RKO (cell line): ENCODE results near the gene FGFR4.
A peak's percentile ranks its signal among the peaks of the same experiment; 100 is the strongest.
"Not testable (repeated sequence)": the region's sequence is repeated elsewhere in the genome, so short reads cannot be mapped to it uniquely, and the experiment has no call there.

Source experiments
- DNase-seq: peaks from one replicate; pipeline ENCODE4 v3.0.0-alpha.2; 2016; ENCODE audit warnings: low spot score

Gene FGFR4

DNA sequence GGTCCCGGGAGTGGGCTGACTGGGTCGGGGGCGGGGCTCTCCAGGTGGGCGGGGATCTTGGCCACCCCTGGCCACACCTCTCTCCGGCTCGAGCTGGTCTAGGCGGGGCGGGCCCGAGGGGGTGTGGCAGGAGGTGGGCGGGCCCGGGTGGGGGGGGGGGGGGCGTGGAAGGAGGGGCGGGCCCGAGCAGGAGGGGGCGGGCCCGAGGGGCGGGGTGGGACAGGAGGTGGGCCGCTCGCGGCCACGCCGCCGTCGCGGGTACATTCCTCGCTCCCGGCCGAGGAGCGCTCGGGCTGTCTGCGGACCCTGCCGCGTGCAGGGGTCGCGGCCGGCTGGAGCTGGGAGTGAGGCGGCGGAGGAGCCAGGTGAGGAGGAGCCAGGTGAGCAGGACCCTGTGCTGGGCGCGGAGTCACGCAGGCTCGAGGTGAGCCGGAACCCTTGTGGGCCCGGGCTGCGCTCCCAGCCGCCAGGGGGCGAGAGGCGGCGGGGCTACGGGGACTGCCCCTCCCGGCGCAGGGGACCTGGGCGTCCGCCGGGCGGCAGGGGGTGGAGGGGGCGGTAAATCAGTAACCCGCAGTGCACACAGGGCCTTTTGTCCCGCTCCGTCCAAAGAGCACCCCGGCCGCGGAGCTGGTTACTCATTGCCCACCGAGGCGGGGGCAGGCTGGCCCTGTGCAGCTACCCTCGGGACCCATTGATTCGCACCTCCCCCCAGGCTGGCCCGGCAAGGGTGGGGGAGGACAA is at the start of gene FGFR4:
FGFR4 (plus strand) TSS at position 262 of the 744 bp plus-strand sequence. CDS start 2,688 bp downstream, outside the sequence.
- DNase-seq = peak; percentile 69

DNA sequence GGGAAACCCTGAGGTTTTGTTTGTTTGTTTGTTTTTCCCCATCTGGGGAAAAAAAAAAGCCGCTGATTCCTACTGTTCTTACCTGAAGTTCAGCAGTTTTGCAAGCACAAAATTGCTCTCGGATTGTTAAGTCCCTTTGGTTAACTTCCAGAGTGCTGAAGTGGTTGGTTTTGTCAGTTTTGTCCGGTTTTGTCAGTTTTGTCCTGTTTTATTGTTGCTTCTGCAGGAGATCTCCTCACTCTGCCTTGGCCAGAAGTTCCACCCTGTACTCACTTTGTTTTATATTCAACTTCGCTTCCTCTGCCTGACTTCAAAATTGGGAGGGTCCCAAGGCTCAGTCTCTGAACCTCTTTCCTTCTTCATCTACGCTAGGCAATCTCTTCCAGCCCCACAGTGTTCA is 49.8 kb upstream of the FGFR4 start:
- DNase-seq = no peak

DNA sequence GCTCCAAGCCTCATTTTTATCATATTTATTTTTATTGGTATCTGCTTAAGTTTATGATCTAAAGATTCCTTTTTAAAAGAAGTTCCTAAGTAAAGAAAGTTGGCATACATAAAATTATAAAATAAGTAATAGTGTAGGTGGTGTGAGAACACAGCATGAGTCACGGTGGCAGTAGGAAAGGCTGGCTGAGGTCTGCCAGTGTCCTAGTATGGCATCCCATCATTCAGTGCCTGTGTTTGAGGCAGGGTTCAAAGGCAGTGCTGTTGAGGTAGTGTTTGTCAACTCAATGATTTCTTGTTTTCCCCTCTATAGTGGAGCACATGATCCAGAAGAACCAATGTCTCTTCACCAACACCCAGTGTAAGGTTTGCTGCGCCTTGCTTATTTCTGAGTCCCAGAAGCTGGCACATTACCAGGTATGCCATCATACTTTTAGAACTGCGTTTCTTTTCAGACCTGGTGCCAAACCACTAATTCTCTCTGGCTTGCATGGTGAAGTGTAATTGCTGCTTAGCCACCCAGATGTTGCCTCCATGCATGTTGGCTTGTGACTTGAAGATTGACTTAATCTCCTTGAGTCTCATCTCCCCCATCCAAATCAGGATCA is 45.8 kb upstream of the FGFR4 start:
- no peak for DNase-seq

DNA sequence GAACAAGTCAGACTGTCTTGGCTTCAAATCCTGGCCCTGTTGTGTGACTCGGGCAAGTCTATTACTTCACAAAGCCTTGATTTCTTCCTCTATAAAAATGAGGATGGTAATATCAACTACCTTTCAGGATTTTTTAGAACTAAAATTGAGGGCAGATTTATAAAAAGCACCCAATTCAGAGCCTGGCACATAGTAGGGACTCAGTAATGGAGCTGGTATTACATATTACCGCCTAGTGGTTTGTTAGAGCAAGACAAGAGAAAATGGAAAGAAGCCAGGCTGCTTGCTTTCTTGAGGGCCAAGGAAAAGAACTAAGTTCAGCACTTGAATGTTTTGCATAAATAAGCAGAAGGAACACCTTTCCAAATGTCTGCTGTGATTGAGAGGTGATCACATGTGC is 44.8 kb upstream of the FGFR4 start:
- DNase-seq = no peak

DNA sequence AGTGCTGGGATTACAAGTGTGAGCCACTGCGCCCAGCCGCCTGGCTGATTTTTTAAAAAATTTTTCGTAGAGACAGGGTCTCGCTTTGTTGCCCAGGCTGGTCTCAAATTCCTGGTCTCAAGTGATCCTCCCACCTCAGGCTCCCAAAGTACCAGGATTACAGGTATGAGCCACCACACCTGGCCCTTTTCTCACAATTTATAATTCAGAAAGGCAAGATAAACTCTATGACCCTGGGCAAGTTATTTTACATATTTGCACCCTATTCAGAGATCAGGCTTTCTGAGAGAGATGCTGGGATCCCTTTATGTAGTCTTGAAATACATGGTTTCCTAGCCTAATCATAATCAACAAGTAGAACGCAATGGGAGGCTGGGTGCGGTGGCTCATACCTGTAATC is 43.6 kb upstream of the FGFR4 start:
- no peak for DNase-seq

DNA sequence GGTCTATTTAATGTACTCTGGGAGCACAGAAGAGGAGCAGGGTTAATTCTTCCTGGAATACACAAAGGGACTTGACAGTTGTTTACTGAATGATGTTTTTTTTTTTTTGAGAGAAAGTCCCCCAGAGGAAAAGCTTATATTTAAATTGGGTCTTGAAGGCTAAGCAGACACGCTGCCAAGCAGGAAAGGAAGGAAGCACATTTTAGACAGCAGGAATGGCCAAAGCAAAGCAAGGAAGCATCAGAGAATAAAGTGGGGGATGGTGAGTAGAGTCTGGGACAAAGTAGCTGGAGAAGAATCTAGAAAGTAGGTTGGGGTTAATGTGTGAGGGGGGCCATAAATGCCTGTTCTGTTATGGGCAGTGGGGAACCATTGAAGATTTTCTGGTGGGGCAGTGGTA is 42.8 kb upstream of the FGFR4 start:
- no peak for DNase-seq

DNA sequence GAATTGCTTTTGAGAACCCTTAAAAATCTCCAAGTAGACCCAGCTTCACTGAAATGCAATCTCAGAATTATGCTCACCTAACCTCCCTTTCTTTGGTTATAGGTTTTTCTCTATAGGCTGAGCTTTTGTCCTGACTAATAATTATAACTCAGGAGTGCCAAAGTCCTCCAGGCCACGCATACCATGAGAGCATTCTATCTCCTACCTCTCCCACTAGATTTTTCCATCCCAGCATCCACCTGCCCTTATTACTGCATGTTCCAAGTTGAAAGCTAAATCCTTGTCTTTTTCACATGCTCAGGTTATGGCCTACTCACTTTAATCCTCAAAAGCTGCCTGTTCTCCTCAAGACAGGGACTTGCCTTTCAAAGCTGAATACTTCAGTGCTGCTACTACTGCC is 42.1 kb upstream of the FGFR4 start:
- DNase-seq = no peak

DNA sequence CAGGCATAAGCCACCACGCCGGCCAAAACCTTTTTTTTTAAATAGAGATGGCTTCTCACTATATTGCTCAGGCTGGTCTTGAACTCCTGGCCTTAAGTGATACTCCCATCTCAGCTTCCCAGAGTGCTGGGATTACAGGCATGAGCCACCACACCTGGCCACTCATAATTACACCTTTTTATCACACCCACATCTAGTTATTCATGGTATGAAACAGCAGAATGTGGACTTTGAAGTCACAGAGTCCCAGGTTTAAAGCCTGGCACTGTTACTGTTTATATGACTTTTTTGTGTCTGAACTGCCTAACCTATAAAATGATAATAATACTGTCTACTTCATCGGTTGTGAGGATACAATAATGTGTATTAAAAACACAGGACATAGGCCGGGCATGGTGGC is 41.1 kb upstream of the FGFR4 start:
- no peak for DNase-seq

DNA sequence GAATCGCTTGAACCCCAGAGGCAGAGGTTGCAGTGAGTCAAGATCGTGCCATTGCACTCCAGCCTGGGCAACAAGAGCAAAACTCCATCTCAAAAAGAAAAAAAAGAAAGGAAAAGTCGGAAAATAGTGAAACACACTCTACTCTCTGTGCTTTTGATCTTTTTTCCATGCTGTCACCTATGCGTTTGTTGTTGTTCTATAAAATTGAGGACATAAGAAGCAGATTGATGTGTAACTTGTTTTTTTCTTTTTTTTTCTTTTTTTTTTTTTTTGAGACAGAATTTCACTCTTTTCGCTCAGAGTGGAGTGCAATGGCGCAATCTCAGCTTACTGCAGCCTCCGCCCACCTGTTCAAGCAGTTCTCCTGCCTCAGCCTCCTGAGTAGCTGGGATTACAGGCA is 38.2 kb upstream of the FGFR4 start:
- not testable (repeated sequence) for DNase-seq

DNA sequence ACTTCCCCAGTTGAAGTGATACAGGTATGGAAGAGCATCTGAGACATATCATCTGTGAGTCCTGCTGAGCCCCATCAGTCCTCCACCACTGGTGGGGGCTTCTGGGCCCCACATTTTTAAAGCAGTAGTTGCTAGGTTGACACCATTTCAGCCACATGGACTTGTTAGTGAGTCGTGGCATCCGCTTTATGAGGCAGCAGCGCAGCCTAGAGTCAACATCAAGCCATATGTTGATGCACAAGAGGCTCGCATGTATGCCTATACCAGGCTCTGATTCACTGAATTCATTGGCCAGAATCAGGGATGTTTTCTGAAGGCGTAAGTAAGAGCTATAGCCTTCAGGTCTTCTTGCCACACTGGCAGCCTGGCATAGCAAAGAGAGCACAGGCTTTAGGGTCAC is 37.4 kb upstream of the FGFR4 start:
- DNase-seq = peak; percentile 35

DNA sequence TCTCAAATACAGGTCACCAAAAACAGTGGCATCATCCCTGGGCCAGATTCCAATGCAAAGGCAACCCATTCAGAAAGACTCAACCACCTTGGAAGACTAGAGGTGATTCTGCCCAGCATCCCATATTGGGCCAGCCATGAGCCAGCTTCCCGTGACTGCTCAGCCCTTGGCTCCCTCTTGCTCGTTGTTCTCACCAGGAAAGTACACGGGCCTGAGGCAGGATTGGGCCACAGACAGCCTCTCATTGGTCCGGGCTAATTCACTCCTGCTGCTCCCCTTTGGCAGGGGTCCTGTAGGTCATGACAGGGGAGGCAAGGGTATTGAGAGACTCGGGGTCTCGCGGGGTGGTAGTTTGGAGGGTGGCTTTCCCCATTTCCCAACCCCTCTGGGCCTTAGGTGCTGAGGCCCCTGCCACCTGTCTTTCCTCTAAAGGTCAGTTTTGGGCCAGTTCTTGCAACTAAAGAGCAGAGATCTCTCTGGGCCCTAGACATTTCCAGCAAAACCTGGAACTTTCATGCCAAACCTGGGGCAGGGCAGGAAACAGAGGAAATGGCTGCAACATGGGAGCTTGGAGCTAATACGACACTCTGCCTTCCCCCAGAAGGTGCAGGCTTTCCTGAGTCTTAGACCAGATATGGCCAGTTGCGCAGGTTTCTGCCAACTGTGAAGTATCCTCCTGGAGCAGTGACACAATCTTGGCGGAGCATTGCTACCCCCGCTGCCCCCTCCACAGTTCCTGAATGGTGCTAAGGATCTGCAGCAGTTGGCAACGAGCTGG is 22.0 kb upstream of the FGFR4 start:
- DNase-seq = no peak

DNA sequence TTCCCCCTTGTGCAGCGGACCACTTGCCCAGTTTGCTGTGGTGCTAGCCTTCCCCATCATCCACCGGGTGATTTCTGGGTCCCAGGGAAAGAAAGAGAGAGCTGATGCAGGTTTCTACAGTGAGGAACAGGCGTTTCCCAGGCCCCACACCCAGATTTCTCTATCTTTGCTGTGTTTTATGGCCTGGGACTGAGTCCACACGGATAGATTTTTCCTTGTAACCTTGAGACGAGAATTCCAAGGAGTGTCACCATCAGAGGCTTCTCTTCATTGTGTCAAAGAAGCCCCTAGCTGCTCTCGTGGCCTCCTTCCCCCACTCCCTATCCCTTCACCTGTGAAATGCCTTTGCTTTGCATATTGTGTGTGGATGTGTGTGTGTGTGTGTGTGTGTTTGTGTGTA is 21.2 kb upstream of the FGFR4 start:
- DNase-seq = no peak

DNA sequence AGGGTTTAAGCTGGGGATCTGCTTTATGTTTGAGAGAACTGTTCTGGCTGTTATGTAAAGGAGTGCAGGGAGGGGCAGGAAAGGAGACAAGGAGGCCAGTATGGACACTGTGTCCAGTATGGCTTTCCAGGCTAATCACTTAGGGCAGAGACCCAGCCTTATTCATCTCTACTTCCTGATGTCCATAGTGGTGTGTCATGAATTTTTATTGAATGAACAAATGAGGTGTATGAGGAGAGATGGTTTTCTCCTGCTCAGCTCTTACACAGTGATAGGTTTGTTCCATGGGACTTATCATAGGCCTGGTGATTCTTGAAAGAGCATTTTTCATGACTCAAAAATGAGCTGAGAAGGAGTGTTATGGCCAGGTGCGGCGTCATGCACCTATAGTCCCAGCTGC is 20.5 kb upstream of the FGFR4 start:
- DNase-seq = no peak

DNA sequence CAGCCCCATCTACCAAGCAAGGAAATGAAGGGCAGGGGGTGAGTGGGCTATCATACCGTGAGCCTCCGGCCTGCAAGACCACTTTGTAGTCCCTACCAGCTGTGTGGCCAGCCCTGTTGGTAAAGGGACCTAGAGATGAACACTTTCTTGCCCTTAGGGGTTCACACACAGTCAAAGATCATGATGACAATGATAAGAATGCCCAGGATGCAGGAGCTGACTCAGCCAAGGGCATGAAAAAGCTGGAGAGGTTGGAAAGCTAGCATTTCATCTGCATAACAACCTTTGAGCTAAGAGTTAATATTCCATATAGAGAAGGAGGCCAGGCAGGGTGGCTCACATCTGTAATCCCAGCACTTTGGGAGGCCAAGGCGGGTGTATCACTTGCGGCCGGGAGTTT is 19.2 kb upstream of the FGFR4 start:
- DNase-seq = no peak

DNA sequence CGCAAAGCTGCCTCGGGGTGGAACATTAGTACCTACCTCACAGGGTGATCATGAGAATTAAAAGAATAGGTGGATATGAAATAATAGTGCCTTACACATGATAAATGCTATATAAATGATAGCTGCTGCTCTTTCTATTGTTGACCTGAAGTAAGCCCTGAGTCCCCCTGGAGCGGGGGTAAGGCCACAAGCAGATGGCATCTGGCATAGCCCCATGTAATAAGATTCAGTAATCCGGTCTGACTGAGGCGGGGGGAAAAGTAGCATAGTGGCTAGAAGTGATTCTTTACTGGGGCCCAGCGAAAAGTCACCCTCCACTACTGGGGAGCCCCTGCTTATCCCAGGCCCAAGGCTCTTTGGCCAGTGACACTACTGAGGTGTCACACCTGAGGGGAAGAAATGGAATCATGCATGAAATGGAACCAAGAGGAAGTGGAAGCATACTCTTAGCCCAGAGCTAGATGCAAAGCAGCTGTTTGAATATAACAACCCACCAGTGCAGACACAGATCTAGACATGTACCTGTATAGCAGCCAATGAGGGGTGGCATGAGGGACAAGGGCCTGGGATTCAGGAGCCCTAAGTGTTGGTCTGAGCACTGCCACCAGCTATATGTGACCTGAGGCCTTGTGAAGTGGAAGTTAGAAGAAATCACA is 16.1 kb upstream of the FGFR4 start:
- DNase-seq = no peak

DNA sequence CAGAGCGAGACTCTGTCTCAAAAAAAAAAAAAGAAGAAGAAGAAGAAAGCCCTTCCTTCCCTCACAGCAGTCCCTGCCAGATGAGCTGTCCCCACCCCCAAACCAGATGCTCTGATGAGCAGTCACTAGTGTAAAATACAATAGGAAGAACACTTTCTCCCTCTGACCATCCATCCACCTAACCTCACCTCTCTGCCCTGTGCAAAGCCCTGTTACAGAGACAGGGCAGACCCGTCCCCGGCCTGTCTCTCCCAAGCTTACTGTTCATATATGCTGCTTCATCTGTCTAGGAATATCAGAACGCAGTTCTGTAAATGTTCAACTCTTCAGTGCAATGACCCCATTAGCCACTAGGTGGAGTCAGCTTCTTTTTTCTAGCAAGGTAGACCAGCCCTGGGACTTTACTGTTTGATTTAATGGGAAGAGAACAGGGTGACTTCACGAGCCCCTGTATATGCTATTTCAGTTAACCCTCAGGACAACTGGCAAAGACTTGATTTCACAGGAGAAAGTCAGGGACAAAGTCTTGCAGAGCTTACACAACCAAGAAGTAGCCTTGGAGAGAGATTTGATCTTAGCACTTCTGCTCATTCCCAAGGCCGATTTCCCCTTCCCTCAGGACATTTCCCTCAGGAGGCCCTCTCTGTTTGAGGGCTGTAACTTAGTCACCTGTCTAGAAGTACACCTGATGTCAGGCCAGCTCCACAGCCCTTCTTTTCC is 14.9 kb upstream of the FGFR4 start:
- peak; percentile 85 for DNase-seq

DNA sequence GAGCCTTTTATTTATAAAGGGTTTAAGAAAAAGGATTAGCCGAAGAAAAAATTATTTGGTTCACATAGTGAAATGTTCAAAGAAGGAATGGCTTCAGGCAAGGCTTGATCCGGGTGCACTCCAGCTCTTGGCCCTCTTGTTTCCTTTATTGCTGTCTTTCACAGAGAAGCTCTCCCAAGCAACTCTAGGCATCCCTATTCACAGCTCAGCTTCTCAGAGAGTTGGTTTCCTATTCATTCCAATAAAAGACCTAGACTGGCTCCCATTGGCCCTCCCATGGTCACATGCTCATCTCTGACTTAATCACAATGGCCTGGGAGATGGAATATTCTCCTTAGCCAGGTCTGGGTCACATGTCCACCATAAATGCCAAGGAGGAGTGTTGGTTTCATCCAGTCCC is 9.4 kb upstream of the FGFR4 start:
- no peak for DNase-seq

DNA sequence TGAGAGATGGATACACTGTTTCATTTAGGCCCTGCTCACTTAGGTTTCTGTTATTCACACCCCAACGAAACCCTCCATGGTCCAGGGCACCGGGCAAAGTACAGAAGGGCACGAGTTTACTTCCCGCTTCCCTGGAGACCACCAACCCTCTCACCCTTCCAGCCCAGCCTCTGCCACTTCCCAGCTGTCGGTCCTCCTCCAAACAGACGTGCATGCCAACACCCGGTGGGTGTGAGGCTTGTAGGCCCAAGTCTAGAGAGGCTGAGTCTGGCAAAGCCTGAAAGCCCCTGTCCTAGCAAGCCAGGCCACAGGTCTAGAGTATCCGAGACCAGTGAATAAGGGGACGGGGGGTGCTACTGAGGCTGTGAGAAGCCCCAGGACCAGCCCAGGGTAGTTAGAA is 7.1 kb upstream of the FGFR4 start:
- no peak for DNase-seq

DNA sequence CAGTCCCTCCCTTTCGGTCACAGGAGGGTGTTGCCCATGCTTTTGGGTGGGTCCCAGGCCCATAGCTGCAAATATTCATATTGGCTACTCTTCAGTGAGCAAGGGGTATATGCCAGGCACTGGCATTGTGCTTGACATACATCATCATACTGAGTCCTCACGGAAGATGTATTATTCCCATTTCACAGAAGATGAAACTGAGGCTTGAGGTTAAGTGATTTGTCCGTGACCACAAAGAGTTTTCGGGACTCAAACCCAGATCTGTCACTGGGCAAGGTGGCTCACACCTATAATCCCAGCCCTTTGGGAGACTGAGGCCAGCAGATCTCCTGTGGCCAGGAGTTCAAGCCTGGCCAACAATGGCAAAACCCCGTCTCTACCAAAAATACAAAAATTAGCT is 6.5 kb upstream of the FGFR4 start:
- DNase-seq = no peak

DNA sequence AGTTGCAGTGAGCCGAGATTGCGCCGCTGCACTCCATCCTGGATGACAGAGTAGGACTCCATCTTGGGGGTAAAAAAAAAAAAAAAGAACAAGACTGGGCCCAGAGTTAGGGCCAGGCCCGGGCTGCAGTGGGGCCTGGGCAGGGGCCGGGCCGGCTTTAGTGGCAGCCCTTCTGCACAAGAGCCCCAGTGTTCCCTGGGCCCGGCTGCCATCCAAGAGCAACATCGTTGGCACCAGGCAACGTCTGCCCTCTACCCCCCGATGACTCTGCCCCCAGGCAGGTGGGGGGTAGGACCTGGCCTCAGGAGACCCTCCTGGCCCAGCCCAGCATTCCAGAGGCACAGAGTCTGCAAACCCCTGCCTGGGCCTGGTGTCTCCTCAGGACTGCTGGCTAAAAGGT is 4.9 kb upstream of the FGFR4 start:
- DNase-seq = no peak

DNA sequence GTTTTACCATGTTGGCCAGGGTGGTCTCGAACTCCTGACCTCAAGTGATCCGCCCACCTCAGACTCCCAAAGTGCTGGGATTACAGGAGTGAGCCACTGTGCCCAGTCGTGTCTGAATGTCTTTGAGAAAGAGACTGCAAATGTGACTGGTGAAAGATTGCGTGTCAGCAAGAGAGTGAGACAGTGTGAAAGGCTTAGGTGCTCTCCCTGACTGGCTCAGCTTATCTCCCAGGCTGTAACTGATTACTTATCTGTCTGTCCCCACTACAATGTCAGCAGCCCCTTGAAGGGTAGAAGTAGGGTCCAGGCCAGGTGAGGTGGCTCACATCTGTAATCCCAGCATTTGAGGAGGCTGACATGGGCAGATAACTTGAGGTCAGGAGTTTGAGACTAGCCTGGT is 3.4 kb upstream of the FGFR4 start:
- no peak for DNase-seq

DNA sequence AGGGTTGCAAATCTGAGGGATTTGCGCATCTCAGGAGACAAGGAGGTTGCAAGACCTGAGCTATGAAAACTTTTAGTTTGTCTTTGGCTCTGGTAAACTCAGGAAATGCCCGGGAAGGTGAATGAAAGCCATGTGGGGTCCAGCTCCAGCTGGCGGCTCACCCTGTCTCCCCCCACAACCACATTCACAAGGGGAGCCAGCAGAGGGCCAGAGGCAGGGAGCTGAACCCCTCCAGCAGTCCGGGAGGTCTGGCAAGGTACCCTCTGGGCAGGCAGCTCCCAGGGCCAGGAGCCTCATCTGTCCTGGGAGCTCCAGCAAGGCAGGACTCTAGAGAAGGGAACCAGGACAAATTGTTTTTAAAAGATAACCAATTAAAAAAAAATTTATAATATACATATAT is 2.5 kb upstream of the FGFR4 start:
- DNase-seq = no peak
